ES-I3 (cell line): Measurements from ENCODE around the gene MACROD2.

Experiments
- H3K36me3 ChIP-seq: 2 replicates; pipeline ENCODE4 v1.6.1; 2013; ENCODE audit warnings: mild to moderate bottlenecking, low read length, control low read depth, moderate library complexity; ENCODE audit not compliant: insufficient read depth
- H3K4me1 ChIP-seq: 2 replicates; pipeline ENCODE4 v1.6.1; 2013; ENCODE audit warnings: mild to moderate bottlenecking, control low read depth, low read length; ENCODE audit not compliant: insufficient read depth
- H3K9ac ChIP-seq: 2 replicates; pipeline ENCODE4 v1.6.1; 2013; ENCODE audit warnings: low read depth, mild to moderate bottlenecking, low read length, moderate library complexity
- H3K9me3 ChIP-seq: 2 replicates; pipeline ENCODE4 v1.6.1; 2013; ENCODE audit warnings: mild to moderate bottlenecking, low read length, moderate library complexity; ENCODE audit not compliant: control insufficient read depth, insufficient read depth

MACROD2 gene

GRCh38 chr20:14495066-14495465 is 499.8 kb downstream of the MACROD2 start:
- no peaks in the 10 kb centered on the region for H3K36me3 ChIP-seq
- H3K9me3 ChIP-seq, result no peaks in the 10 kb centered on the region
- no peak overlapping the region for H3K9ac ChIP-seq
- no peaks in the 10 kb centered on the region for H3K4me1 ChIP-seq

GRCh38 chr20:14497004-14497403 is 501.7 kb downstream of the MACROD2 start:
- Histone ChIP-seq H3K9ac (no peak overlapping the region), H3K9me3 (no peaks in the 10 kb centered on the region), H3K36me3 (no peaks in the 10 kb centered on the region), H3K4me1 (no peaks in the 10 kb centered on the region)

GRCh38 chr20:14498772-14499171 is 503.5 kb downstream of the MACROD2 start:
- Histone ChIP-seq H3K4me1 (no peaks in the 10 kb centered on the region), H3K36me3 (no peaks in the 10 kb centered on the region), H3K9me3 (no peaks in the 10 kb centered on the region), H3K9ac (no peak overlapping the region)

GRCh38 chr20:14505476-14505875 is 510.2 kb downstream of the MACROD2 start:
- Histone ChIP-seq H3K9me3 (no peaks in the 10 kb centered on the region), H3K36me3 (no peaks in the 10 kb centered on the region), H3K4me1 (no peaks in the 10 kb centered on the region), H3K9ac (no peak overlapping the region)

GRCh38 chr20:14507711-14508110 is 512.4 kb downstream of the MACROD2 start:
- Histone ChIP-seq H3K4me1 (no peaks in the 10 kb centered on the region), H3K9ac (no peak overlapping the region), H3K9me3 (no peaks in the 10 kb centered on the region), H3K36me3 (no peaks in the 10 kb centered on the region)

GRCh38 chr20:14510341-14510740 is 515.0 kb downstream of the MACROD2 start:
- Histone ChIP-seq H3K9me3 (no peaks in the 10 kb centered on the region), H3K36me3 (no peaks in the 10 kb centered on the region), H3K9ac (no peak overlapping the region), H3K4me1 (no peaks in the 10 kb centered on the region)

GRCh38 chr20:14512839-14513238 is 517.5 kb downstream of the MACROD2 start:
- Histone ChIP-seq H3K9me3 (no peaks in the 10 kb centered on the region), H3K9ac (no peak overlapping the region), H3K36me3 (no peaks in the 10 kb centered on the region), H3K4me1 (no peaks in the 10 kb centered on the region)

GRCh38 chr20:14518648-14519047 is 523.3 kb downstream of the MACROD2 start:
- H3K4me1 ChIP-seq, result no peaks in the 10 kb centered on the region
- H3K36me3 ChIP-seq, result no peaks in the 10 kb centered on the region
- no peaks in the 10 kb centered on the region for H3K9me3 ChIP-seq
- no peak overlapping the region for H3K9ac ChIP-seq

- Histone ChIP-seq H3K36me3 (no peaks in the 10 kb centered on the region), H3K9me3 (no peaks in the 10 kb centered on the region), H3K4me1 (no peaks in the 10 kb centered on the region)
Measured at GRCh38 chr20:14521016-14521415, 525.7 kb downstream of the MACROD2 start.

GRCh38 chr20:14521436-14521835 is 526.1 kb downstream of the MACROD2 start:
- Histone ChIP-seq H3K9ac (no peak overlapping the region), H3K4me1 (no peaks in the 10 kb centered on the region), H3K36me3 (no peaks in the 10 kb centered on the region), H3K9me3 (no peaks in the 10 kb centered on the region)

More at GRCh38 chr20:14521016-14521415, 525.7 kb downstream of the MACROD2 start:
- no peak overlapping the region for H3K9ac ChIP-seq

- H3K4me1 ChIP-seq, result no peaks in the 10 kb centered on the region
- no peaks in the 10 kb centered on the region for H3K9me3 ChIP-seq
- H3K36me3 ChIP-seq, result no peaks in the 10 kb centered on the region
- no peak overlapping the region for H3K9ac ChIP-seq
Measured at GRCh38 chr20:14522595-14522994, 527.3 kb downstream of the MACROD2 start.

- H3K4me1 ChIP-seq, result no peaks in the 10 kb centered on the region
- no peaks in the 10 kb centered on the region for H3K36me3 ChIP-seq
- H3K9ac ChIP-seq, result no peak overlapping the region
- no peaks in the 10 kb centered on the region for H3K9me3 ChIP-seq
Measured at GRCh38 chr20:14523090-14523489, 527.8 kb downstream of the MACROD2 start.

- Histone ChIP-seq H3K4me1 (no peaks in the 10 kb centered on the region), H3K36me3 (no peaks in the 10 kb centered on the region), H3K9ac (no peak overlapping the region), H3K9me3 (no peaks in the 10 kb centered on the region)
Measured at GRCh38 chr20:14525426-14525825, 530.1 kb downstream of the MACROD2 start.

- H3K36me3 ChIP-seq, result no peaks in the 10 kb centered on the region
- H3K9me3 ChIP-seq, result no peaks in the 10 kb centered on the region
- no peaks in the 10 kb centered on the region for H3K4me1 ChIP-seq
- H3K9ac ChIP-seq, result no peak overlapping the region
Measured at GRCh38 chr20:14526891-14527290, 531.6 kb downstream of the MACROD2 start.

- Histone ChIP-seq H3K9me3 (no peaks in the 10 kb centered on the region), H3K36me3 (no peaks in the 10 kb centered on the region), H3K9ac (no peak overlapping the region), H3K4me1 (no peaks in the 10 kb centered on the region)
Measured at GRCh38 chr20:14531786-14532185, 536.5 kb downstream of the MACROD2 start.

GRCh38 chr20:14536738-14537137 is 541.4 kb downstream of the MACROD2 start:
- Histone ChIP-seq H3K9ac (no peak overlapping the region), H3K9me3 (no peaks in the 10 kb centered on the region), H3K36me3 (no peaks in the 10 kb centered on the region), H3K4me1 (no peaks in the 10 kb centered on the region)
